Astrocyte (in vitro differentiated cells and primary cell): Measurements from ENCODE around the gene TMTC1. TPM values are rescaled to one million over a fixed set of nuclear protein-coding genes. Genes with fewer than 3 reads are reported as not detected.

Source experiments
- DNase-seq: peaks from one replicate; pipeline ENCODE4 v3.0.0-alpha.2; 2010; ENCODE audit warnings: low read depth
- FAIRE-seq: peaks from 2 replicates; lab custom pipeline; 2011; peaks lifted over from hg19 to GRCh38; lab: Jason Lieb, UNC
- H2AFZ ChIP-seq: 2 replicates; pipeline ENCODE4 v1.6.0; 2012; ENCODE audit warnings: low read depth, low read length, inconsistent platforms
- H3K27ac ChIP-seq: 2 replicates; pipeline ENCODE4 v1.5.1; 2011; ENCODE audit warnings: low read depth, low read length, inconsistent platforms
- H3K27me3 ChIP-seq: 2 replicates; pipeline ENCODE4 v1.6.0; 2011; ENCODE audit warnings: low read length, inconsistent platforms; ENCODE audit not compliant: insufficient read depth
- H3K36me3 ChIP-seq: 2 replicates; pipeline ENCODE4 v1.5.1; 2011; ENCODE audit warnings: low read length, inconsistent platforms; ENCODE audit not compliant: insufficient read depth
- H3K4me1 ChIP-seq: 2 replicates; pipeline ENCODE4 v1.5.1; 2011; ENCODE audit warnings: low read length, inconsistent platforms; ENCODE audit not compliant: insufficient read depth
- H3K4me2 ChIP-seq: 2 replicates; pipeline ENCODE4 v1.6.0; 2012; ENCODE audit warnings: low read length, inconsistent platforms
- H3K4me3 ChIP-seq: 2 replicates; pipeline ENCODE4 v1.5.1; 2011; ENCODE audit warnings: low read depth, mild to moderate bottlenecking, low read length, inconsistent platforms; ENCODE audit not compliant: insufficient read depth
- H3K79me2 ChIP-seq: 2 replicates; pipeline ENCODE4 v1.6.0; 2012; ENCODE audit warnings: mild to moderate bottlenecking, low read length, inconsistent platforms; ENCODE audit not compliant: insufficient read depth
- H3K9ac ChIP-seq: 2 replicates; pipeline ENCODE4 v1.6.0; 2012; ENCODE audit warnings: mild to moderate bottlenecking, low read length, inconsistent platforms
- H3K9me3 ChIP-seq: 2 replicates; pipeline ENCODE4 v1.5.1; 2012; ENCODE audit warnings: low read depth, mild to moderate bottlenecking, low read length, inconsistent platforms; ENCODE audit not compliant: insufficient read depth
- H4K20me1 ChIP-seq: 2 replicates; pipeline ENCODE4 v1.6.0; 2012; ENCODE audit warnings: low read length, inconsistent platforms; ENCODE audit not compliant: insufficient read depth
- H3K27ac Mint-ChIP-seq: one replicate; pipeline ENCODE4 v1.8.0; 2021; ENCODE audit warnings: mild to moderate bottlenecking, mixed read lengths; ENCODE audit not compliant: unreplicated experiment
- H3K27me3 Mint-ChIP-seq: one replicate; pipeline ENCODE4 v1.8.0; 2021; ENCODE audit warnings: low read depth, mixed read lengths; ENCODE audit not compliant: unreplicated experiment
- H3K36me3 Mint-ChIP-seq: one replicate; pipeline ENCODE4 v1.8.0; 2021; ENCODE audit warnings: low read depth, mixed read lengths; ENCODE audit not compliant: unreplicated experiment
- H3K4me1 Mint-ChIP-seq: one replicate; pipeline ENCODE4 v1.8.0; 2021; ENCODE audit warnings: low read depth, mixed read lengths; ENCODE audit not compliant: unreplicated experiment
- H3K4me3 Mint-ChIP-seq: one replicate; pipeline ENCODE4 v1.8.0; 2021; ENCODE audit warnings: mild to moderate bottlenecking, moderate library complexity, mixed read lengths; ENCODE audit not compliant: unreplicated experiment
- H3K9me3 Mint-ChIP-seq: one replicate; pipeline ENCODE4 v1.8.0; 2021; ENCODE audit warnings: mild to moderate bottlenecking, mixed read lengths; ENCODE audit not compliant: unreplicated experiment
- CTCF ChIP-seq: IDR thresholded peaks from 2 replicates; pipeline ENCODE4 v1.5.1; 2011; ENCODE audit warnings: low read depth, mild to moderate bottlenecking, inconsistent platforms, low read length, moderate library complexity; ENCODE audit not compliant: insufficient read depth
- EZH2 ChIP-seq: IDR thresholded peaks from 2 replicates; pipeline ENCODE4 v1.6.1; 2012; ENCODE audit warnings: mild to moderate bottlenecking, low read length, inconsistent platforms; ENCODE audit not compliant: insufficient read depth
- total RNA-seq: library from RNA; stranded (reverse); gene quantifications from 2 replicates; pipeline ENCODE4 v1.2.1, GENCODE V29; 2021

The TMTC1 gene
- total RNA-seq, 1 donor from 2014 or later, result 4.7 TPM

DNA sequence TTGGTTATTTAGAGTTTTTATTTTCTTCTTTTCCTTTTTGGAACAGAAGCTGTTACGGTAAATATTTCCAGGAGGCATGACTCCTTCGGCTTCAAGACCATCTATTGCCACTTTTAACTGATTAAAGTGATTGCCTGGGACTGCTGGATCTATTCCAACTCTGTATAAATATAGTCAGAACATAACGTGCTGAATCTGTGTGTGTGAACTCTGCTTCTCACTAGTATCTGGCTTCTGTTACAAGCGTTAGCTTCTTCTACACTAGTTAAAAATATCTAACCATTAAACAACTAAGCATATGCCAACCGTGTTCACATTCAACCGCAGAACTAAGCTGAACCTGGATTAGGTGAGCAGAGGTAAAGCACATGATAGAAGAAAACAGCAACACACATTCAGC, 49.0 kb downstream of the TMTC1 start:
- no peak for DNase-seq
- no peak overlapping the region for H2AFZ ChIP-seq

GRCh38 chr12:29734305-29734704, 49.4 kb downstream of the TMTC1 start:
- H3K27ac ChIP-seq, result no peak overlapping the region
- no peak overlapping the region for H3K27ac Mint-ChIP-seq
- DNase-seq (no peak), FAIRE-seq (no peak)
- no peaks in the 10 kb centered on the region for H4K20me1 ChIP-seq
- TF ChIP-seq CTCF (no peak), EZH2 (no peak)
- no peak overlapping the region for H3K9ac ChIP-seq
- no peaks in the 10 kb centered on the region for H3K79me2 ChIP-seq
- H3K4me3 Mint-ChIP-seq, result no peak overlapping the region
- peaks cover 6% of the 10 kb centered on the region for H3K4me1 ChIP-seq
- no peaks in the 10 kb centered on the region for H3K9me3 Mint-ChIP-seq
- no peak overlapping the region for H3K4me2 ChIP-seq
- H3K4me3 ChIP-seq, result no peak overlapping the region
- no peaks in the 10 kb centered on the region for H3K36me3 Mint-ChIP-seq
- H3K36me3 ChIP-seq, result no peaks in the 10 kb centered on the region
- H3K4me1 Mint-ChIP-seq, result peaks cover 15% of the 10 kb centered on the region
- no peaks in the 10 kb centered on the region for H3K9me3 ChIP-seq
- H3K27me3 Mint-ChIP-seq, result no peaks in the 10 kb centered on the region
- H3K27me3 ChIP-seq, result no peaks in the 10 kb centered on the region
- no peak overlapping the region for H2AFZ ChIP-seq

More for the DNA sequence above, 49.0 kb downstream of the TMTC1 start:
- FAIRE-seq, result no peak
- Mint-ChIP-seq H3K4me3 (no peak overlapping the region), H3K27ac (no peak overlapping the region), H3K4me1 (peaks cover 15% of the 10 kb centered on the region), H3K9me3 (no peaks in the 10 kb centered on the region), H3K36me3 (no peaks in the 10 kb centered on the region), H3K27me3 (no peaks in the 10 kb centered on the region)
- Histone ChIP-seq H3K79me2 (no peaks in the 10 kb centered on the region), H4K20me1 (no peaks in the 10 kb centered on the region), H3K27ac (no peak overlapping the region), H3K27me3 (no peaks in the 10 kb centered on the region), H3K9ac (no peak overlapping the region), H3K4me2 (no peak overlapping the region), H3K4me1 (peaks cover 6% of the 10 kb centered on the region), H3K9me3 (no peaks in the 10 kb centered on the region), H3K36me3 (no peaks in the 10 kb centered on the region), H3K4me3 (no peak overlapping the region)
- TF ChIP-seq EZH2 (no peak), CTCF (no peak)

GRCh38 chr12:29733501-29733900, 50.2 kb downstream of the TMTC1 start:
- H3K36me3 ChIP-seq, result no peaks in the 10 kb centered on the region
- no peaks in the 10 kb centered on the region for H4K20me1 ChIP-seq
- Mint-ChIP-seq H3K4me1 (peaks cover 10% of the 10 kb centered on the region), H3K36me3 (no peaks in the 10 kb centered on the region), H3K27me3 (no peaks in the 10 kb centered on the region), H3K4me3 (no peak overlapping the region), H3K27ac (peak overlapping the region; percentile 42), H3K9me3 (no peaks in the 10 kb centered on the region)
- no peak for DNase-seq
- FAIRE-seq, result no peak
- TF ChIP-seq CTCF (no peak), EZH2 (no peak)
- no peaks in the 10 kb centered on the region for H3K79me2 ChIP-seq
- no peaks in the 10 kb centered on the region for H3K9me3 ChIP-seq
- no peak overlapping the region for H3K9ac ChIP-seq
- H2AFZ ChIP-seq, result no peak overlapping the region
- peaks cover 6% of the 10 kb centered on the region for H3K4me1 ChIP-seq
- no peak overlapping the region for H3K27ac ChIP-seq
- H3K27me3 ChIP-seq, result no peaks in the 10 kb centered on the region
- H3K4me2 ChIP-seq, result no peak overlapping the region
- H3K4me3 ChIP-seq, result no peak overlapping the region
